Mesenteric fat pad (tissue), 1 donor: ENCODE data around the gene ABCA3. TPM values are rescaled to one million over a fixed set of nuclear protein-coding genes. Genes with fewer than 3 reads are reported as not detected.

Source experiments
- DNase-seq: peaks from one replicate; pipeline ENCODE4 v3.0.0-alpha.2; 2020; ENCODE audit warnings: low spot score
- total RNA-seq: library from RNA; stranded (reverse); fragmentation: NEBNext Ultra II Directional; extraction: Animal tissue kit (Norgen Biotek cat#: 25700); gene quantifications from one replicate; pipeline ENCODE4 v1.2.1, GENCODE V29; 2021
- donor health status: DM: yes; HTN: yes; CAD: no.

Gene ABCA3
- total RNA-seq, 1 donor from 2014 or later: 19.5 TPM

- DNase-seq: no peak
Measured at GRCh38 chr16:2236337-2237101, 104.0 kb downstream of the ABCA3 start, which contains the start of gene DNASE1L2. DNASE1L2 (plus strand) TSS chr16:2236444; CDS start chr16:2236817, 373 bp downstream.

GRCh38 chr16:2235695-2236336, 104.7 kb downstream of the ABCA3 start:
- DNase-seq: no peak

- no peak for DNase-seq
Measured at GRCh38 chr16:2235234-2235651, 105.3 kb downstream of the ABCA3 start.

- DNase-seq: no peak
Measured at GRCh38 chr16:2234813-2235170, 105.7 kb downstream of the ABCA3 start.

GRCh38 chr16:2233872-2234812, 106.4 kb downstream of the ABCA3 start:
- DNase-seq: no peak

GRCh38 chr16:2233046-2233775, 107.3 kb downstream of the ABCA3 start:
- no peak for DNase-seq

GRCh38 chr16:2232094-2232990, 108.2 kb downstream of the ABCA3 start:
- DNase-seq: no peak

- no peak for DNase-seq
Measured at GRCh38 chr16:2231016-2231931, 109.3 kb downstream of the ABCA3 start.

- DNase-seq: no peak
Measured at GRCh38 chr16:2230376-2230775, 110.2 kb downstream of the ABCA3 start.

GRCh38 chr16:2229632-2230250, 110.8 kb downstream of the ABCA3 start:
- DNase-seq: no peak

- DNase-seq: no peak
Measured at GRCh38 chr16:2229091-2229490, 111.4 kb downstream of the ABCA3 start.

GRCh38 chr16:2228161-2228824, 112.2 kb downstream of the ABCA3 start:
- no peak for DNase-seq

GRCh38 chr16:2226918-2227317, 113.6 kb downstream of the ABCA3 start:
- no peak for DNase-seq

- no peak for DNase-seq
Measured at GRCh38 chr16:2226245-2226793, 114.2 kb downstream of the ABCA3 start.
